Adrenal gland (tissue), 12 donors: Measurements from ENCODE around the gene CLCF1. TPM values are rescaled to one million over a fixed set of nuclear protein-coding genes. Genes with fewer than 3 reads are reported as not detected.

Source experiments
- DNase-seq, 7 donors: peaks; one replicate each; pipeline ENCODE4 v3.0.0-alpha.2; 2019 to 2020
- H3K27ac ChIP-seq, 5 donors: fragments of 200-600 bp; sonication (generic) in 4 of 5; 1 replicate in 3 of 5; 2 replicates in 2 of 5; pipeline versions ENCODE4 v1.5.1 to v1.8.0; 2016 to 2020; ENCODE audit warnings: mild to moderate bottlenecking in 1 of 5
- H3K27me3 ChIP-seq: fragments of 200-600 bp; 2 replicates; pipeline ENCODE4 v1.8.0; 2021
- H3K36me3 ChIP-seq, 2 donors: fragments of 200-600 bp; replicated peaks in 1 of 2; 1 replicate in 1 of 2; 2 replicates in 1 of 2; pipeline versions ENCODE4 v1.5.1 to v1.8.0; 2018 to 2022
- H3K4me1 ChIP-seq, 2 donors: fragments of 200-600 bp; replicated peaks in 1 of 2; 1 replicate in 1 of 2; 2 replicates in 1 of 2; pipeline versions ENCODE4 v1.5.1 to v1.8.0; 2018 to 2021
- H3K4me3 ChIP-seq, 4 donors: fragments of 200-600 bp; sonication (generic) in 3 of 4; one replicate each; pipeline ENCODE4 v1.5.1; 2016 to 2018
- H3K9me3 ChIP-seq, 3 donors: fragments of 200-600 bp; sonication (generic) in 1 of 3; replicated peaks in 1 of 3; 1 replicate in 2 of 3; 2 replicates in 1 of 3; pipeline versions ENCODE4 v1.5.1 to v1.8.0; 2016 to 2021
- CTCF ChIP-seq, 6 experiments: fragments of 450-650 bp in 4 of 6; fragments of 200-600 bp in 2 of 6; sonication (generic) in 1 of 6; IDR thresholded peaks; 1 replicate in 5 of 6; 2 replicates in 1 of 6; pipeline versions ENCODE4 v1.5.1 to v1.8.0; 2016 to 2021; ENCODE audit warnings: antibody characterized with exemption in 6 of 6, mild to moderate bottlenecking in 2 of 6, moderate library complexity in 1 of 6
- POLR2A ChIP-seq, 2 donors: fragments of 450-650 bp; IDR thresholded peaks; one replicate each; pipeline ENCODE4 v1.6.1; 2017; ENCODE audit warnings: antibody characterized with exemption in 2 of 2, mild to moderate bottlenecking in 2 of 2, moderate library complexity in 1 of 2
- WGBS, 4 donors: extraction: QIAGEN DNeasy Blood & Tissue Kit in 2 of 4; methylation state at CpG; one replicate each; pipeline versions ENCODE4 v1.1.5 to v1.1.7; 2013 to 2017; 5-methylcytosine and 5-hydroxymethylcytosine counted together
- intact Hi-C, 2 donors: fragments of 100-400 bp; cut with DNase I; formaldehyde crosslinking; loops; one replicate each; pipeline versions ENCODE4 v1.14.1 to v1.15.0; 2022 to 2023
- polyA plus RNA-seq, 3 donors: library from polyadenylated mRNA; stranded (reverse); fragments of 200-250 nt in 2 of 3; fragments of 350-450 nt in 1 of 3; fragmentation: Illumina TruSeq in 1 of 3; extraction: RNeasy Lipid Tissue Mini Kit (QIAGEN cat#74804) in 1 of 3; gene quantifications; one replicate each; pipeline ENCODE4 v1.2.3, GENCODE V29; 2013 to 2014
- total RNA-seq, 9 donors: library from RNA; depleted of rRNA in 4 of 9; stranded (reverse); fragments of >200 nt in 4 of 9; fragments of 120-200 nt in 1 of 9; fragmentation: NEBNext Ultra II Directional in 1 of 9; extraction: Animal tissue kit (Norgen Biotek cat#: 25700) in 1 of 9; gene quantifications; one replicate each; pipeline versions ENCODE4 v1.1.0 to v1.2.4, GENCODE V29; 2013 to 2023
- donor health status: healthy with polysubstance abuse.
- donor health status: Bipolar disorder and iron deficiency.
- donor health status: DM: yes; HTN: yes; CAD: no.
- donor health status: DM: no; HTN: no; CAD: no.
- donor health status: DM: no; HTN: no; CAD: no.
- donor health status: DM: yes; HTN: yes; CAD: no.

Gene CLCF1
- total and polyA plus RNA-seq, 12 donors: 0.17 to 16.1 (median 3.1) TPM

GRCh38 chr11:67420646-67421429 is 47.4 kb upstream of the CLCF1 start:
- Histone ChIP-seq H3K4me3 (peak overlapping the region in 3 of 4 donors; percentile 7 to 81 (median 56)), H3K36me3 (no peaks in the 10 kb centered on the region), H3K9me3 (no peaks in the 10 kb centered on the region), H3K27ac (peak overlapping the region; percentile 75 to 98 (median 89)), H3K4me1 (peaks cover 6 to 7% of the 10 kb centered on the region in 2 donors), H3K27me3 (no peaks in the 10 kb centered on the region)
- WGBS, 4 donors: 0 to 3% (median 1%) methylated on average over 5 to 97 of the region's 97 CpGs
- intact Hi-C loops: no loop called here
- TF ChIP-seq CTCF (IDR thresholded peaks at IDR 0.05) (peak in 2 of 6 experiments; percentile 6 to 35), POLR2A (IDR thresholded peaks at IDR 0.05) (peak; percentile 15 to 55)
- DNase-seq: peak; percentile 94 to 97 (median 96)

GRCh38 chr11:67420147-67420645 is 46.8 kb upstream of the CLCF1 start:
- TF ChIP-seq POLR2A (IDR thresholded peaks at IDR 0.05) (no peak), CTCF (IDR thresholded peaks at IDR 0.05) (no peak)
- DNase-seq: no peak
- WGBS, 4 donors: 20 to 60% (median 46%) methylated on average over 2 to 15 of the region's 15 CpGs
- Histone ChIP-seq H3K36me3 (no peaks in the 10 kb centered on the region), H3K9me3 (no peaks in the 10 kb centered on the region), H3K27me3 (no peaks in the 10 kb centered on the region), H3K4me1 (peaks cover 8 to 9% of the 10 kb centered on the region in 2 donors), H3K4me3 (peak overlapping the region in 2 of 4 donors; percentile 7 to 81), H3K27ac (peak overlapping the region in 4 of 5 donors; percentile 75 to 98 (median 87))
- intact Hi-C loops: no loop called here

GRCh38 chr11:67419325-67420049 is 46.1 kb upstream of the CLCF1 start:
- no peaks in the 10 kb centered on the region for H3K9me3 ChIP-seq
- no peak for DNase-seq
- 87 to 93% (median 92%) methylated on average over 6 to 21 of the region's 21 CpGs for WGBS, 4 donors
- H3K27me3 ChIP-seq: peaks cover 3% of the 10 kb centered on the region
- no peak overlapping the region for H3K27ac ChIP-seq
- peaks cover 10 to 12% of the 10 kb centered on the region in 2 donors for H3K4me1 ChIP-seq
- intact Hi-C loops: no loop called here
- TF ChIP-seq POLR2A (IDR thresholded peaks at IDR 0.05) (no peak), CTCF (IDR thresholded peaks at IDR 0.05) (no peak)
- H3K4me3 ChIP-seq: no peak overlapping the region
- no peaks in the 10 kb centered on the region for H3K36me3 ChIP-seq
